GM21390 (cell line): ENCODE measurements around the gene SETMAR.
"Not testable (repeated sequence)": the region's sequence is repeated elsewhere in the genome, so short reads cannot be mapped to it uniquely, and the experiment has no call there.

Experiments
- ATAC-seq: cut with Tn5 transposase; IDR thresholded peaks from one replicate; pipeline ENCODE4 v1.9.1; 2021; ENCODE audit not compliant: unreplicated experiment

SETMAR gene

DNA sequence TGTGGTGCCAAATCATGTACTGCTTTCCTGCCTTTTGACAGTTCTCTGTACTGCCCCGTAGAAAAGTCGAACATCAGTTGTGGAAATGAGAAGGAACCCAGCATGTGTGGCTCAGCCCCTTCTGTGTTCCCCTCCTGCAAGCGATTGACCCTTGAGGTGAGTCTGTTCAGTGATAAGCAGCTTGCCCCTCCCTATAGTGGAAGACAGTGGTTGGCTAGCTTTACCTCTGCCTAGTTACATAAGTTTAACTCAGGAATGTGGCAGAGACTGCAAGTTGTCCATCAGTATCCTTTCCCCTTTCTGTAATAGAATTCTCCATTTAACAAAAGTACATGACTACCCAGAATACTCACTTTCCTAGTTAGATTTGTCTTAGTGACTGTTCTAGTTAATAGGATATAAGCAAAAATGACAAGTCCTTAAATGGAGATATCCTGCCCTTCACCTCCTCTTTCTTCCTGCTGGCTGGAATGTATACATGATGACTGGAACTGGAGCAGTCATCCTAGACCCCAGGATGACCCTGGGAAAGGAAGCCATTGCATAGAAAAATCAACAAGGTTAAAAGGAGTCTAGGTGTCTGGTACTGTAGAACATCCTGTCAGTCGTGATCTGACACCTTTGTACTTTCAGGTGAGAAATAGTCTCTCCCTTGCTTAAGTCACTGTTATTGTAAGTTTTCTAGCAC is 10.6 kb downstream of the SETMAR start:
- ATAC-seq, result no peak

DNA sequence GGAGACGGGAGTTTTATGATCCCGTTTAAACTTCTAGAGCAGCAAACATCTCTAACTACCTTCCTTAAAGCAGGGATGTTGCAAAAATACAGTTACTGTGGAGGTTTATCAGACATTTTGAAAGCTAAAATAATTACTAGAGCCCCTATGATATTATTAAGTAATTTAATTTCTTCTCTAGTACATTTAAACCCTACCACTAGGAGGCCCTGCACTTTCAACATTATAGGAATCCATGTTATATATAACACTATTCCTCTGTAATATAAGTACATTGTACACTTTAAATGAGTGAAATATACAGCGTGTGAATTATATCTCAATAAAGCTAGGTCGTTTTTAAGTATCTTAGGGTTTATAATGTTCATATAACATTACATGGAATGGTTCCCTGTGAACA is 11.5 kb downstream of the SETMAR start:
- no peak for ATAC-seq

DNA sequence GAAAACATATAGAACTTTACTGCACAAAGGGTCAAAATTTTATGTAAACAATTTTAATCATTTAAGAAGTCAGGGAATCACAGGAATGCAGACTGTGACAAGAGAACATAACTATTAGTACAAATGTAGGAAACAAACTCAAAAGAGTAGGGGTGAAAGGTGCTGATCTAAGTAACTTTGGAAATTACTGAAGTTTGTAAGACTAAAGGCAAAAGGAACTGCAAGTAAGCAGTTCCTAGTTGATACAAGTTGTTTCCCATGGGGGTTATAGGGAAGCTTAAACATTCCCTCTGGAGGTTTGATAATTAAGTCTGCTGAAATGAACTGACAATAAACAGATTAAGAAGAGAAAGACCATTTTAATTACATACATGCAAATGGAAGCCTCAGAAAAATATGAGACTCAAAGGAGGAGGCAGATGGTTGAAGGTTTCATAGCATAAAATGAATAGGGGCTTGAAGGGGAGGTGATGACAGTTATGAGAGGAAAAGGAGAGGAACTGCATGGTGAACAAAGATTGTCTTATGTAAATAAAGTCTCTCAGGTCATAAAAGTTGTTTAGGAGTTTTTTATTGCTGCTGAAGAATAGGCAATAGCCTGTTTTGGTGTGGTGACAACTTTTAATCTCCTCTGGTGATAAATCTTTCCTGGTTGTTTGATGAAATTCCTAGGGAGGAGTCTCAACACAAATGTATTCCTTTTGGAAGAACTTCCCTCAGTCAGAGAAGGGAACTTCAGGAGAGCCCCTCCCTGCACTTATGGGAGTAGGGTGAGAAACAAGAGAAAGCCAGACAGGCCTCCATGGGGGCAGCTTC is 17.1 kb downstream of the SETMAR start:
- no peak for ATAC-seq

DNA sequence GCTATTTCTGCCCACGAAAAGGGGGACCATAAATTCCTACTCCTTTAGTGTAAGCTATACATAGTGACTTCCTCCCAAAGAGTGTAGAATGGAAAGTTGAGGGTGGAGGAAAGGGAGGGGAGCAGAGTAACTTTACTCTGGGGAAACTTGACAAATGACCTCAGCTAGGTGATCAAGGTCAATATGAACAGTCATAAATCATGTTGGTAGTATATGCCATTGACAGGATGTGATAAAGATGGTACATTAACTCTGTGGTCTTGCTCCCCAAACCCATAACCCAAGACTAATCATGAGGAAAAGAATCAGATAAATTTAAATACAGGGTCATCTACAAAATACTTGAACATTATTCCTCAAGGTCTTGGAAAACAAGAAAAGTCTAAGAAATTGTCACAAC is 18.6 kb downstream of the SETMAR start:
- no peak for ATAC-seq

DNA sequence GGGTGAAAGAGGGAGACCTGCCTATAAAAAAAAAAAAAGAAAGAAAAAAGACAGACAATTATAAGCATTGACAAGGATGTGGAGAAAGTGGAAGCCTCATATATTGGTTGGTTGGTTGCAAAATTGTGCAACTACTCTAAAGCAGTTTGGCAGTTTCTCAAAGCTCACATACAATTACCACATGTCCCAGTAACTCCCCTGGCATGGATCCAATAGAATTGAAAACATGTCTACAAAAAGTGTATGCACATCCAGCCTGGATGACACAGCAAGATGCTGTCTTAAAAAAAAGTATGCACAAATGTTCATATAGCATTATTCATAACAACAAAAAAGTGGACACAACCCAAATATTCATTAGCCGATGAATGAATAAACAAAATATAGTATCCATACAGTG is 19.5 kb downstream of the SETMAR start:
- ATAC-seq, result no peak

DNA sequence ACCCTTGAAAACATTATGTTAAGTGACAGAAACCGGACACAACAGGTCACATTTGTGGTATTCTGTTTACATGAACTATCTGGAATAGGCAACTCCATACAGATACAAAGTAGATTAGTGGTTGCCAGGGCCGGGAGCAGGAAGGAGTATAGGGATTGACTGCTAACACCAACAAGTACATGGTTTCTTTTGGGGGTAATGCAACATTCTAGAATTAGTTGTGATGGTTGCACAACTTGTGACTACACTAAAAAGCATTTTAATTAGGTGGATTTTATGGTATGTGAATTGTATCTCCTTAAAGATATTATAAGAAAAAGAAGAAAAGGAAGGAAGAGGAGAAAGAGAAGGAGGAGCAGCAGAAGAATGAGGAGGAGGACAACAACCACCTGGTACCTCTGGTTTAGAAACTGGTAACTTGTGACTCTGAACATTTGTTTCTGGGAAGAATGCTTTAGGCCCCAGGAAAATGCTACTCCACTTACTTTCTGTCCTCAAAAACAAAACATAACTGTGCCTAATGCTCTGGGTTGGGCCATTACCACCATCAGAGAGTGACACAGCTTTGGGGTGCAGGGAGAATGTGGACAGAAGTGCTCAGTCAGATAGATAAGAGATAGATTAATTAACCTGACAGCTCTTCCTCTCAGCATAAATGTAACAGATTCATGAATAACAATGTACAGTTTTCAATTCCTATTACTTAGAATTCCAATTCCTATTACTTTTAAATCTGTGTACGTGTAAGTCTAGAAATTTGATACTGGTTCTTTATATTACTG is 20.3 kb downstream of the SETMAR start:
- ATAC-seq, result no peak

DNA sequence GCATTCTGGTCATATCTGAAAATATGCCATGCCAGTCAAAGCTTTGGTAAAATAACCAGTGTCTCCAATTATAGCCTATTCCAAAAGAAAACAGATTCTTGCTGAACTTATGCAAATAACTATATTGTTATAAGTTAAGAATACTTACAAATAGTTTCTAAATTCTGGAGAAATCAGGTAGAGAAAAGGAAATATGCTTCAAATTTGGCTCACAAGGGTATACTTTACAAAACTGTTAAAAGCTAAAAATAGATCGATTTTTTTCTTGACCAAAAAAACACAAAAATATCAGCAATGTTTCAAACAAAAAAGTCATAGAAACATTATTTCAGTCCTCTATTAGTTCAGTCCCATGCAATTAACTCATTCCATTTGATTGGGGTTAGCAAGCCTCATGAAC is 23.7 kb downstream of the SETMAR start:
- ATAC-seq, result no peak

DNA sequence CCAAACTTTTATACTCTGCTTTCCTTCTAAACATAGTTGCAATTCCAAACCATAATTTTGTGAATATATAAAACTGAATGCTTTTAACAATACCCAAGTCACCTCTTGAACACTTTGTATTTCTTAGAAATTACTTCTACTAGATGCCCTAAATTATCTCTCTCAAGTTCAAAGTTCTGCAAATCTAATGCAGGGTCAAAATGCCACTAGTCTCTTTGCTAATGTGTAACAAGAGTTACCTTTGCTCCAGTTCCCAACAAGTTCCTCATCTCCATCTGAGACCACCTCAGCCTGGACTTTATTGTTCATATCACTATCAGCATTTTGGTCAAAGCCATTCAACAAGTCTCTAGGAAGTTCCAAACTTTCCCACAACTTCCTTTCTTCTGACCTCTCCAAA is 26.6 kb downstream of the SETMAR start:
- ATAC-seq, result not testable (repeated sequence)

DNA sequence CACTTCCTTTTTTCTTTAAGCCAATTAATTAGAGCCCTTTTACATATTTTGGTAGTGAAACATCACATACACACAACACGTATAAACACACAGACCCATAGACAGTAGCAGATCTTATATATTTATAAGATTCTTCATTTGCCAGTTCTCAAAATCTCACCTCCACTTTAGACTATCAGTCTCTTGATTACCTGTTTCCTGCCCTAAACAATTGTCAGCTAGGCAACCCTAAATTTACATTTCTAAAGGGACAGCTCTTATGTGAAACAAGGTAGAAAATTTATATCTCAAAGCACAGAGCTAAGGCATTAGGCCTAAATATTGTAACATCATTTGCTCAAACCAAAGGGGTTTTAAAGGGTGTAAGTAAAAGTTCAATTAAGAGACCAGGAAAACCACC is 28.9 kb downstream of the SETMAR start:
- ATAC-seq, result no peak

DNA sequence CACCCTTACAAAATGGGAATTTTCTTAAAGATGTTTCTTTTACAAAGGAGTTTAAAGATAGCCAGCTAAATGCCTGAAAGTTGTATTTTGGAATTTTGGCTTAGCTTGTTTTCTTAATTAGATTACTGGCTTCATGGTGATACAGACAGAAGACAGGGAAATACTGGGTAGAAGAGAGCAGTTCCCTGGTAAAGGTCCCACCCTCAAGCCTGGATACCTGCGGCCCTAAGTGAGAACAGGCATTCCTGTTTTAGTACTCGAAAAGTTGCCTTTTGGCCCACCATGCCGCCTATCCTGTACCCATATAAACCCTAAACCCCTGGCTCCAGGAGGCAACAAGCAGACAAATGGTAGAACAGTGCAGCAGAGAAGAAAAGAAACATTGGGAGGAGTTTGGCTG is 29.4 kb downstream of the SETMAR start:
- no peak for ATAC-seq

DNA sequence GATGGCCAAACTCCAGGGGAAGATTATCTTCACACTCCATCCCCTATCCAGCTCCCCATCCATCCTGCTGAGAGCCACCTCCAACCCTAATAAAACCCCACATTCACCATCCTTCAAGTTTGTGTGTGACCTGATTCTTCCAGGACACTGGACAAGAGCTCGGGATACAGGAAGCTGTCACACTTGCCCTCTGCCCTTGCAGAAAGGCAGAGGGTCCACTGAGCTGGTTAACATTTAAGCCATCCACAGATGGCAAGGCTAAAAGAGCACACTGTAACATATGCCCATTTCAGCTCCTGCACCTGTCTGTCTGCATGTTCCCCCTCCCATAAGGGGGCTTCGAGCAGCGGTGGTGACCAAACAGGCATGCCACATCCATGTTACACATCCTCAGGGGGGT is 29.8 kb downstream of the SETMAR start:
- ATAC-seq, result no peak

DNA sequence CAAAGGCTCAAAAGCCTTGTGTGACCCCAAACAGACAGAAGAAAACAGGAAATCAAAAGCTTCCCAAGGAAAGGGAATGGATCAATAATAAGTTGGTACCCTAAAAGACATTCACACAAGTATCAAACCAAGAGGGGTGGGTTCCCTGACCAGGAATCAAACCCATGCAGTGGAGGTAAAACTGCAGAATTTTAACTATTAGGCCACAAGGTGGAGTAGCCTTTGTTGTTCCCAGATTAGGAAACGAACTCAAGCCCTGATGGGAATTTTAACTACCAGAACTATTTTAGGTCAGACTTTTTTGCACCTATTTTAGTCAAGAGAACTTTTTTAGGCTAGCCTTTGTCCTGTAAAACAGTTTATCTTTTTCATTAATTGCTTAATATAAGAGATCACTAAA is 31.4 kb downstream of the SETMAR start:
- no peak for ATAC-seq

DNA sequence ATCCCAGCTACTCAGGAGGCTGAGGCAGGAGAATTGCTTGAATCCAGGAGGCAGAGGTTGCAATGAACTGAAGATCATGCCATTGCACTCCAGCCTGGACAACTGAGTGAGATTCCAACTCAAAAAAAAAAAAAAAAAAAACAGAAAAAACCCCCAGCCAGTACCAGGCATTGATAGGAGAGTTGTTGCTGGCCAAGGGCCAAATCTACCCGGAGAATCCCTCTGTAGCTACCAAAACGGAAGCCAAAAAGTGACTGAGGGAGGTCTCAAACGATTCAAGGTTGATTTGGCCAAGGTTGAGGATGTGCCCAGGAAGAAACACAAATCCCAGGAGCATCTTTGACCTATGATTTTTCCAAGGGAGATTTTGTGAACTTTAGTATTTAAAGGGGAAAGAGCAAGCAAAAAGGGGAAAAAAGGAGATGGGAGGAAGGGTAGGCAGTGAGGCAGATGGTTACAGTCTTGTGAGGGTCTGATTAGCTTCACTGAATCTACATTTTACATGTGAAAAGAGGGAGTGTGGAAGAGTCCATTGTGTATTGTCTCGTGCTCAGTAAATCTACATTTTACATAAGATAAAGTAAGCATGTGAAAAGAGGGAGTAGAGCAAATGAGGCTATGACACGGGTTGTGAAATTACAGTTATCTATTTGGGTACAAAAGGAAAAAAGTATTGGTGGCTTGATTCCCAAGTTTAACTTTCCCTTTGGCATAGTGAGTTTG is 32.8 kb downstream of the SETMAR start:
- no peak for ATAC-seq

DNA sequence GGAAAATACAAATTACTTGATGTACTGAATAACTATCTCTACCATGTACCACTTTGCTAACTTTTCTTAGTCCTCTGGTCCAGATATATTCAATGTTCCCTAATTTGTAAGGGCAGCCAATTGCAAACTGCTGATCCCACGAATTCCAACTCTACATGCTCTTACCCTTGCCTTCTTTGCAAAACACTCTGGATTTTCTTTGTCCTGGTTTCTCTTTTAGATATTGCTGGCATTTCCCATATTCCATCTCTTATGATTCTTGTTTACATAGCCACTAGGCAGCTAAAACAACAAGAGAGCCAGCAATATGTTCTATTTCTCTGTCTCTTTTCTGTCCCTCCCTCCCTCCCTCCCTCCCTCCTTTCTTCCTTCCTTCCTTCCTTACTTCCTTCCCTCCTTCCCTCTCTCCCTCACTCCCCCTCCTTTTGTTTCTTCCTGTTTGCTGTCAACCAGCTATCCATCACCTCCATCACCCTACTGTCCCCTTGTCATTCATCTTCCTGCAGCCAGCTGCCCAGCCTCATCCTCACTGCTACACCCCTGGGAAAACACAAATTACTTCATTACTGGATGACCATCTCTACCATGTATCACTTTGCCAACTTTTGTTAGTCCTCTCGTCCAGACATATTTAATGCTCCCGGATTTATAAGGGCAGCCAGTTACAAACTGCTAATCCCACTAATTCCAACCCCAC is 33.8 kb downstream of the SETMAR start:
- no peak for ATAC-seq

DNA sequence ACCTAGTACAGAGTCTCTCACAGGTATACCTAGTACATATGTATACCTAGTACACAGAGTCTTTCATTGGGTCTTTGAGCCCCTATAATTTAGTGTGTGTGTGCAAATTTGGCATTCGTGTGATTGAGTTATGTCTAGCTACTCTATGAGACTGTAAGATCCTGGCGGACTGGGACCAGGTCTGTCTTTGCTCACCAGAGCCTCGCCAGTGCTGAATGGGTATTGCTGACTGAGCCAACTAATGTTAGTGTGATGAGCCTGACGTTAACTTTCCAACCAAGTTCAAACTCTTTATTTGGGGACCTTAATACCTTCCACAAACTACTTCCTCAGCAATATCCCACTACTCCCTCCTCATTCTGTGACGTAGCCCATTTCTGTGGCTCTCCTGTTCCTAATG is 35.6 kb downstream of the SETMAR start:
- no peak for ATAC-seq

DNA sequence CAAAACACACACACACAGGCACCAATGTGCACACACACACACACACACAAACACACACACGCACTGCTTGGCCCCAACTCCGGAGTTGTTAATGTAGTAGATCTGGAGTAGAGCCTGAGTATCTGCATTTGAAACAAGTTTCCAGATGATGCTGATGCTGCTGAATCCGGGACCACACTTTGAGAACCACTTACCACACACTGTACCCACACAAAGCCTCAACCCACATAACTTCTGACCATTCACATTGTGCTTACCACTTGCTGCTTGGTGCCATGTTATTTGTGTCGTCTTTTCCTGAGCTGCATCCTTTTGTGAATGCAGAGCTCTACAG is 36.9 kb downstream of the SETMAR start:
- ATAC-seq, result no peak

DNA sequence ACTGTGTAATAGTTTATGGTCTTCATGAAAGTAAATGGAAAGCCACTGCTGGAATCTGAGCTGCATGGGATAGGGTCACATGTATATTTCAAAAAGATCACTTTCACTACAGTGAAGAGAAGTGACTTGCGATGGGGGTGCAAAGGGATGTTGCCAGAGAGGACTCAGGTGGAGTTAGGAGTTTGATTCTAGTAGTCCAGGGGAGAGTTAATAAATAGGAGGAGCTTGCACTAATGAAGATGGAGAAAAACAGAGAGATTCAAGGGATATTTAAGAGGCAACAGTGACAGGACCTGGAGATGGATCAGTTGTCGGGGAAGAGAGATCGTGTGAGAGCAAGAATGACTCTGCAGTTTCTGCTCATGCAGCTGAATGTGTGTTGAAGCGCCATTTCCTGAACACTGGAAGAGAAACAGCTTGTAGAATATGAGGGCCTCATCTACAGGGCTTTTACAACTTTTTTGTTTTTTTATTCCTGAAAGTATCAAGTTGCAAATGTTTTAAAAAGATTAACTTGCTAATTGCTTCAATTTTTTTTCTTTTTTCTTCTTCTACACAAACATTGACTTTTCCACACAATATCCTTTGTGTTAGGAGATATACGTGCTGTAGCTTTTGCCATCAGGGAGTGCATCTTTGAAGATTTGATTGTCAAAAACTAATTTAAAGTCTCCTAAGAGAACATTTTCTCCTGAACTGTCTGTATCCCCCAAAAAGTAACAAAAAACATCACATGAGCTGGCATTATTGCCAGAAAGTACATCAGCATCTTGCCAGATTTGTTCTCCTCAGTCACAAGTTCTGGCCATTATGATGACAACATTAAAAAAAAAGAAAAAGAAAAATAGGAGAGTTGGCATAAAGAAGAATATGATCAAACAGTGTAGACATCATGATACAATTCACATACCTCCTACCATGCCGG is 37.5 kb downstream of the SETMAR start:
- no peak for ATAC-seq

DNA sequence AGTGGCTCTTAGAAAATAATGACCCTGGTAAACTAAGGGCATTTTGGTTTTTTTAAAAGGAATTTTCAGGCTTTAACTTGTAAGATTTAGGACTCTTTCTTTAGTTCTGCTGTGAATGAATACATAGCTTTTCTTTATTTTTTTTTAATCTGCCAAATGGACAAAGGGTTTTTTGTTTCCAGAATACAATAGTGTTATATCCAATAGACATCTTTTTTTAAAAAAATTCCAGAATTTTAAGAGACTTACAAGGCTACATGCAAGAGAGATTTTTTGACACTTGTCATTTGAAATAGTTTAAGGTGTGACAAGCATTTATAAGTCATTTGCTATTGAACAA is 38.1 kb downstream of the SETMAR start:
- ATAC-seq, result no peak

DNA sequence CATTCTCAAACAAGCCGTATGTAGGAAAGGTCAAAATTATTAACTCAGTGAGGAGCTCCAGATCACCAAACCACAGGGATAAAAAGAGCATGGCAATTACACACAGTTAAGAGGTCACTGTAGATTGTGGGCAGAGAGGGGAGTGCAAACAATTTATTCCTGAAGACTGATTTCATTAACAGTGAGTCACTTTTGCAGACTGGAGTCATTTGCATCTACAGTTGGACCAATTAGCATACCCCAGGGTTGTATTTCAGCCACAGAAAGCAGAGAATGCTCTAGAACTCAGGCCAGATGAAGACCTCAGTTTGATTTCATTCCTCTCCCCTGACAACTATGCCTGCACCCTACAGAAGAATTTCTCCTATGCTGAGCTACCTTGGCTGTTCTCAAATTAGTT is 40.1 kb downstream of the SETMAR start:
- no peak for ATAC-seq

DNA sequence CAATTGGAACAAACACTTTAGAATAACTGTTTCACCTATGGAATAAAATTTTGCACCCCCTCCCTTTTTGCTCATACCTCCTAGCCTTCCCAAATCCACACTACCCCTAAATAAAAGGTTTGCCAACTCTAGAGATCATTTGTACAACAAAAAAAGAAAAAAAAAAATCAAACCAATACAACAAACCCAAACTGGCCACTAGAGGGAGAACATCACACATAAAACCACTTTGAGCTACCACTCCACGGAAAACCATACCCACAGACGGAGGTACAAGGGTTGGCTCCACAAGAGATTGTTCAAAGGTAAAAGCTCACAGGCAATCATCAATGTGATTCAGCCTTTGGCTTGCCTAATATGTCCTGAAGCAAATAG is 47.6 kb downstream of the SETMAR start:
- ATAC-seq, result peak; percentile 91
